ENCODE measurements around the gene TEN1.

DNA sequence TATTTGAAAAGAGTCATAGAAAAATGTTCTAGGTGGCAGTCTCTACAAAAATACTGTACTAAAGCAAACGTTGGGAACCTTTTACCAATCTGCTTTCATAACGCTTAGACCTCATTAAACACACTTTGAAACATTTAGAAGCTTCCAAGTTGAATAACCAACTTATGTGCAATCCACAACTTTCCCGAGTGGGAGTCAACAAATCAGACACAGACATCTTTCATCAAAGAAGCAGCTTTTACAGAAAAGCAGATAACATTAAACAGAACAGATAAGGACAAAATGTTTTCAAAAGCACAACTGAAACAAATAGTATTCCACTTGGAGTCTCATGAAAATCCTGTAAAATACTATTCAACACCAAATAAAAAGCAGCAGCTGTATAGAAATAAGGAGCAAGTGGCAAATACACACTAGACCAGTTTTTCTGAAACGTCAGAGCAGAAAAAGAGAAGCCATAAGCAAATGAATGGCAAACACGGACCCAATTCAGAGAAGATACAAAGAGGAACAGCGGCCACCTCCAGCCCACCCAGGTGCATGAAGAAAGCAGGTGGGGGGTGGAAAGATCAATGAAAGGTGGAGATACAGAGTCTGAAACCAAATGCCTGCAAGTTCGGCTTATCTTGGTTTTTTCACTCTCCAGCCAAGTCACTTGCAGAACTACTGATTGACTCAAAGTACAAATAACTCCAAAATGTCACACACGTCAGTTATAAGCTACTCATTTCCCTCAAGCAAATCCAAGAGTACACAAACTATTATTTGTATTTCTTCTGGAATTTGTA is 19.8 kb upstream of the TEN1 start:
- no peak for TF ChIP-seq POLR2A (IDR thresholded peaks at IDR 0.05; ENCODE audit: low read depth, low read length)
- TF ChIP-seq POLR2AphosphoS5 (IDR thresholded peaks at IDR 0.05; ENCODE audit: low read depth, low read length) = no peak
- TF ChIP-seq TAF1 (IDR thresholded peaks at IDR 0.05; ENCODE audit: borderline replicate concordance, low read depth, low read length) = no peak

All from GM12892 (cell line).